ENCODE data around the gene MRPL55. TPM values are rescaled to one million over a fixed set of nuclear protein-coding genes. Genes with fewer than 3 reads are reported as not detected.

MRPL55 gene
- total RNA-seq, 1 experiment from 2014 or later: 60.4 TPM

DNA sequence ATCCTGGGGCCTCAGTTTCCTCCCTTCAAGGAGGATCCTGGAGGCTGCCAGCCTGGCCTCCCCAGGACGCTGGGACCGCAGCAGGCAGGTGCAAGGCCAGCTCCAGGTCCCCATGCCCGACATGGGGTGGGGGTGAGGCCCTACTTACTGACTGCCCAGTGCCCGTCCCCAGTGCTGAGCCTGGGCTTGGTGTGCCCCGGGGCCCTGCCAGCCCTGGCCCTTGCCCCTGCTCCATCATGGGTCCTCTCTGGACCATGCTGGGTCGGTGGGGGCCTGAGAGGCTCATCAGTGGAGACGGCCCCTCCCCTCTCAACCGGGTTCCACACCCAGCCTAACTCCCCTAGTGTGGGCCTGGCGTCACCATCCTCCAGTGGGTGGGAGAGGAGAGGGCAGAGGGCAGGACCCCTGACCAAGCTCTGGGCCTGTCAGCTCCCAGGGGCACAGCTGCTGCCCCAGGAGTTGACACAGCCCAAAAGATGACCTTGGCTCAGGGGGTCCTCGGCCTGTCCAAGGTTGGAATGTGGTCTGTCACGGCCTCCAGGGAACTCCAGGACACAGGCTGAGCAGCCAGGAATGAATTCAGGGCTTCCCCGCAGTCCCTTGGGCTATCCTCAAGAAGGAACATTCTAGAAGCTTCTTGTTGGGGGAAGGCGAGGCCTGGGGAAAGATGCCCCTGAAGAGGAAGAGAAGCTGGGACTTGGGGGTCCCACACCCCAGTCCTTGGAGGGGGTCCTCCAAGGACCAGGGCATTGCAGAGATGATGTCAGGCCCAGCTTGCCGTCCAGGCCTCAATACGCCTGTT lies 44.2 kb downstream of the MRPL55 start:
- TF ChIP-seq EZH2 (IDR thresholded peaks at IDR 0.05; ENCODE audit: borderline replicate concordance, low read depth, low read length, poor library complexity, severe bottlenecking): no peak
- TF ChIP-seq, protein P1, sequence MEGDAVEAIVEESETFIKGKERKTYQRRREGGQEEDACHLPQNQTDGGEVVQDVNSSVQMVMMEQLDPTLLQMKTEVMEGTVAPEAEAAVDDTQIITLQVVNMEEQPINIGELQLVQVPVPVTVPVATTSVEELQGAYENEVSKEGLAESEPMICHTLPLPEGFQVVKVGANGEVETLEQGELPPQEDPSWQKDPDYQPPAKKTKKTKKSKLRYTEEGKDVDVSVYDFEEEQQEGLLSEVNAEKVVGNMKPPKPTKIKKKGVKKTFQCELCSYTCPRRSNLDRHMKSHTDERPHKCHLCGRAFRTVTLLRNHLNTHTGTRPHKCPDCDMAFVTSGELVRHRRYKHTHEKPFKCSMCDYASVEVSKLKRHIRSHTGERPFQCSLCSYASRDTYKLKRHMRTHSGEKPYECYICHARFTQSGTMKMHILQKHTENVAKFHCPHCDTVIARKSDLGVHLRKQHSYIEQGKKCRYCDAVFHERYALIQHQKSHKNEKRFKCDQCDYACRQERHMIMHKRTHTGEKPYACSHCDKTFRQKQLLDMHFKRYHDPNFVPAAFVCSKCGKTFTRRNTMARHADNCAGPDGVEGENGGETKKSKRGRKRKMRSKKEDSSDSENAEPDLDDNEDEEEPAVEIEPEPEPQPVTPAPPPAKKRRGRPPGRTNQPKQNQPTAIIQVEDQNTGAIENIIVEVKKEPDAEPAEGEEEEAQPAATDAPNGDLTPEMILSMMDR (conservative IDR thresholded peaks at IDR 0.05; ENCODE audit: low read depth, low read length): no peak
- Histone ChIP-seq H3K4me3 (ENCODE audit: low read depth, low read length, poor library complexity, severe bottlenecking) (no peak overlapping the region), H3K27me3 (replicated peaks; ENCODE audit: insufficient read depth, low read depth, low read length, poor library complexity) (peaks cover 42% of the 10 kb centered on the region), H3K27ac (ENCODE audit: low read depth, low read length, poor library complexity, severe bottlenecking) (no peak overlapping the region), H3K36me3 (ENCODE audit: insufficient read depth, low read length, poor library complexity, severe bottlenecking) (no peaks in the 10 kb centered on the region), H3K4me1 (ENCODE audit: insufficient read depth, low read length, poor library complexity, severe bottlenecking) (peaks cover 8% of the 10 kb centered on the region), H3K9me3 (ENCODE audit: low read depth, low read length, poor library complexity, severe bottlenecking) (no peaks in the 10 kb centered on the region)
- no TSS peak for BruUV-seq (replicated peaks)
- CTCF ChIA-PET: no interaction called here
- intact Hi-C loops (cut with micrococcal nuclease; ENCODE audit: unreplicated experiment): no loop called here
- POLR2A ChIA-PET (ENCODE audit: low non-redundant PET): no interaction called here
- DNase-seq (ENCODE audit: low spot score): no peak

- no TSS peak for BruUV-seq (replicated peaks)
- no peaks in the 10 kb centered on the region for H3K36me3 ChIP-seq (ENCODE audit: insufficient read depth, low read length, poor library complexity, severe bottlenecking)
- ChIA-PET POLR2A (ENCODE audit: low non-redundant PET) (no interaction called here), CTCF (no interaction called here)
- intact Hi-C loops (cut with micrococcal nuclease; ENCODE audit: unreplicated experiment): no loop called here
- no peak overlapping the region for H3K4me3 ChIP-seq (ENCODE audit: low read depth, low read length, poor library complexity, severe bottlenecking)
- peaks cover 8% of the 10 kb centered on the region for H3K4me1 ChIP-seq (ENCODE audit: insufficient read depth, low read length, poor library complexity, severe bottlenecking)
- DNase-seq (ENCODE audit: low spot score): no peak
- no peak overlapping the region for H3K27ac ChIP-seq (ENCODE audit: low read depth, low read length, poor library complexity, severe bottlenecking)
- TF ChIP-seq EZH2 (IDR thresholded peaks at IDR 0.05; ENCODE audit: borderline replicate concordance, low read depth, low read length, poor library complexity, severe bottlenecking): no peak
- TF ChIP-seq, protein P1 (conservative IDR thresholded peaks at IDR 0.05; ENCODE audit: low read depth, low read length): no peak
- no peaks in the 10 kb centered on the region for H3K9me3 ChIP-seq (ENCODE audit: low read depth, low read length, poor library complexity, severe bottlenecking)
- H3K27me3 ChIP-seq (replicated peaks; ENCODE audit: insufficient read depth, low read depth, low read length, poor library complexity): peaks cover 43% of the 10 kb centered on the region
These were observed 44.8 kb downstream of the MRPL55 start for GRCh38 chr1:228064296-228064695.

DNA sequence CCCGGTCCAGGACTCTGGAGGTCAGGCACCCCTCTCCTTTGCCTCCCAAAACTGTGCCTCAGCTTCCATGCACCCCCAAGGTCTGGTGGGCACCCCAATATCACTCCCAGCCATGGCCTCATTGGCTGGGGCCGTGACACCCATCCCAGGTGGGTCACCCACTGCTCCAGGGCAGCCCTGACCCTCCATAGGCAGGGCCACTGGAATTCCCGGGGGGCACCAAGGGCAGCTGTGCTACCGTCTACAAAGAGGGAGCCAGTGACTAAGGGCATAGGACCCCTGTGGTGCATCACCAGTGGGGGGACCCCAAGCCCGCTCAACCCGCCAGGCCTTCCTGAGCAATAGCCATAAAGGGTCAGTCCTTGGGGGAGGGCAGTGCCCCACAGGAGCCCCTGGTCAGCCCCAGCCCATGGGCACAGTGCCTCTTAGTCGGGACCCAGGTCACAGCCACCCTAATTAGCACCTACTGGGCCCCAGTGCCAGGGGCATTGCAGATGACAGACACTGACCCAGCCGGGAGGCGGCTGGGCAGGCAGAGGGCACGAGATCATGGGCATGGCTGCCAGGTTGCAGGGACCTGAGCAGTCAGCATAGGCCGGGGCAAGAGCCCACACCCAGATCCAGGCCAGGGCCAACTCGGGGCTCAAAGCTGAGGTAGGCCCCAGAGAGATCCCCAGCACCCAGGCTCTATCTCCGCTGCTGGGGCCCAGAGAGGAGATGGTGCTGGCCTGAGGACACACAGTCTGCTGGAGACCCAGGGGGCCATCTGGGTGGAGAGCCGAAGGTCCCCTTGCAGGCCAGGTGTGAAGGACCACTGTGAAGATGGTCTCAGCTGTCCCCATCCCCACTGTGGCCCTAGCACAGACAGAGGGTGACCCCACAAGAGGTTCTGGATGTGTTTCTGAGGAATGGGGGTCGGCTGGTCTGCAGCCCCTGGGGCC lies 45.6 kb downstream of the MRPL55 start:
- H3K4me1 ChIP-seq (ENCODE audit: insufficient read depth, low read length, poor library complexity, severe bottlenecking): peaks cover 8% of the 10 kb centered on the region
- no peaks in the 10 kb centered on the region for H3K36me3 ChIP-seq (ENCODE audit: insufficient read depth, low read length, poor library complexity, severe bottlenecking)
- no peak overlapping the region for H3K27ac ChIP-seq (ENCODE audit: low read depth, low read length, poor library complexity, severe bottlenecking)
- no peak for DNase-seq (ENCODE audit: low spot score)
- POLR2A ChIA-PET (ENCODE audit: low non-redundant PET): no interaction called here
- TF ChIP-seq, protein P1 (conservative IDR thresholded peaks at IDR 0.05; ENCODE audit: low read depth, low read length): no peak
- TF ChIP-seq EZH2 (IDR thresholded peaks at IDR 0.05; ENCODE audit: borderline replicate concordance, low read depth, low read length, poor library complexity, severe bottlenecking): no peak
- peaks cover 48% of the 10 kb centered on the region for H3K27me3 ChIP-seq (replicated peaks; ENCODE audit: insufficient read depth, low read depth, low read length, poor library complexity)
- H3K4me3 ChIP-seq (ENCODE audit: low read depth, low read length, poor library complexity, severe bottlenecking): no peak overlapping the region
- BruUV-seq (replicated peaks): no TSS peak
- intact Hi-C loops (cut with micrococcal nuclease; ENCODE audit: unreplicated experiment): no loop called here
- no peaks in the 10 kb centered on the region for H3K9me3 ChIP-seq (ENCODE audit: low read depth, low read length, poor library complexity, severe bottlenecking)
- CTCF ChIA-PET: no interaction called here

All from A673 (cell line).